BLaER1 treated with 17β-estradiol and CSF1 and Interleukin-3, amounts not matched to agents 10 nM and 100 nM (cell line): Measurements from ENCODE around the gene ZNF334.

Experiments used
- H3K27ac ChIP-seq, 11 experiments: shearing (Covaris generic); formaldehyde crosslinking; 2 replicates each; pipeline ENCODE4 v1.8.1; 2022
- H3K27me3 ChIP-seq, 11 experiments: shearing (Covaris generic); formaldehyde crosslinking; 2 replicates each; pipeline ENCODE4 v1.8.1; 2022
- H3K36me3 ChIP-seq, 11 experiments: shearing (Covaris generic); formaldehyde crosslinking; 2 replicates each; pipeline ENCODE4 v1.8.1; 2022
- H3K4me1 ChIP-seq, 10 experiments: shearing (Covaris generic); formaldehyde crosslinking; 2 replicates each; pipeline ENCODE4 v1.8.1; 2022
- H3K4me2 ChIP-seq, 11 experiments: shearing (Covaris generic); formaldehyde crosslinking; 2 replicates each; pipeline ENCODE4 v1.8.1; 2022
- H3K4me3 ChIP-seq, 10 experiments: shearing (Covaris generic); formaldehyde crosslinking; 2 replicates each; pipeline ENCODE4 v1.8.1; 2022
- H3K9ac ChIP-seq, 11 experiments: shearing (Covaris generic); formaldehyde crosslinking; 2 replicates each; pipeline ENCODE4 v1.8.1; 2022
- H3K9me3 ChIP-seq, 11 experiments: shearing (Covaris generic); formaldehyde crosslinking; replicated peaks in 1 of 11; 2 replicates each; pipeline ENCODE4 v1.8.1; 2022
- H4K20me1 ChIP-seq, 11 experiments: shearing (Covaris generic); formaldehyde crosslinking; 2 replicates each; pipeline ENCODE4 v1.8.1; 2022
- Cebpa-rat ChIP-seq, 11 experiments: shearing (Covaris generic); IDR thresholded peaks; 2 replicates each; pipeline ENCODE4 v1.8.1; 2022

ZNF334 gene

DNA sequence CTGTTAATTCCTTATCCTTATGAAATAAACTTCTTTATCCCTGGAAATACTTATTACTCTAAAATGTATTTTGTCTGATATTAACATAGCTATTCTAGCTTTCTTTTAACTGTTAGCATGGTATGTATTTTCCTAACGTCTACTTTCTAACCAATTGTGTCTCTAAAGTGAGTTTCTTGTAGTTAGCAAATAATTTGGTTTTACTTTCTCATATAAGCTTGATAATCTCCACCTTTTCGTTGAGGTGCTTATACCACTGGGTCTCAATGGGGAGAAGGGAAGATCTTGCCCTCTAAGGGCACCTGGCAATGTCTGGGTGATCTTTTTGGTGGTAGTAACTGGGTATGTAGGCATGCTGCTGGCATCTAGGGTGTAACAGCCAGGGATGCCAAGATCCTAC, 25.7 kb downstream of the ZNF334 start:
- no peaks in the 10 kb centered on the region; a peak in 1 of 22 replicates for H3K9me3 ChIP-seq
- H3K4me2 ChIP-seq: no peak overlapping the region
- H3K36me3 ChIP-seq: no peaks in the 10 kb centered on the region
- no peak overlapping the region for H3K27ac ChIP-seq
- no peak overlapping the region for H3K4me3 ChIP-seq
- no peak overlapping the region for H3K9ac ChIP-seq
- H3K4me1 ChIP-seq: no peaks in the 10 kb centered on the region
- H4K20me1 ChIP-seq: no peaks in the 10 kb centered on the region
- TF ChIP-seq Cebpa-rat (IDR thresholded peaks at IDR 0.05): no peak
- H3K27me3 ChIP-seq: no peaks in the 10 kb centered on the region

DNA sequence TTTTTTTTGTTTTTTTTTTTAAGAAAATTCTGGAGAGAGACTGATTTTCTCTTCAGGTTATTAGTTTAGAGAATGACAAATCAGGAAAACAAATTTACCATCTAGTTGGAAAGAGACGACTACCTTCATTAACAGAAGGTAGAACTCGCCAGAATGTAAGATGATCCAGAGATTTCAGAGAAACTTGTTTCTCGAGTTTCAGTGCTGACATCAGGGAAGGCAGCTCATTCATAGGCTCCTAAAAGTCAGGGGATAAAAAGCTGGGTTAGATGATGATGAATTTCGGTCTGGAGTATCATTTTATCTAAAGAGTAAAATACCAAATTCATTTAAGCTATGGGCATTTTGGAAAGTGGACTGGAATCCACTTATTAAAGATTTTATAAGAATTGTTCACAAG, 27.9 kb downstream of the ZNF334 start:
- Histone ChIP-seq H3K4me1 (no peaks in the 10 kb centered on the region), H3K27ac (no peak overlapping the region), H4K20me1 (no peaks in the 10 kb centered on the region), H3K9ac (no peak overlapping the region), H3K4me2 (no peak overlapping the region), H3K4me3 (no peak overlapping the region), H3K9me3 (no peaks in the 10 kb centered on the region), H3K27me3 (no peaks in the 10 kb centered on the region), H3K36me3 (no peaks in the 10 kb centered on the region)
- no peak for TF ChIP-seq Cebpa-rat (IDR thresholded peaks at IDR 0.05)

DNA sequence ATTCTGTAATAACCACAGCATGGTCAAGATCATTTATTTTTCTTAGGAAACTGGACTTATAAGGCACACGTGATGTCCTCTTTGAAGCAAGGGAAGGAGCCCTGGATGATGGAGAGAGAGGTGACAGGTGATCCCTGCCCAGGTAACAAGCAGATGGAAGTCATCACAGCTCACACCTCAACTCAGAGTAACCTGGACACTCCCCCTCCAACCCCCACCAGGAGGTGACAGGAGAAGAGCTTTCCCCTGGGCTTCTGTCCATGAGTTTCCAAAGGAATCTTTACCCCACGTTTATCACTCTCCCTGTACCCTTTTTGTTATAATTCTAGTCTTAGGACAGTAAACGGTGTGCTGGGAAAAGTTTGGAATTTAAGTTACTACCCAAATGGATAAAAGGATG, 28.4 kb downstream of the ZNF334 start:
- H3K4me2 ChIP-seq: no peak overlapping the region
- H3K36me3 ChIP-seq: no peaks in the 10 kb centered on the region
- H3K27ac ChIP-seq: no peak overlapping the region
- no peaks in the 10 kb centered on the region for H3K4me1 ChIP-seq
- H4K20me1 ChIP-seq: no peaks in the 10 kb centered on the region
- no peaks in the 10 kb centered on the region for H3K9me3 ChIP-seq
- no peak overlapping the region for H3K9ac ChIP-seq
- no peak overlapping the region for H3K4me3 ChIP-seq
- H3K27me3 ChIP-seq: no peaks in the 10 kb centered on the region
- no peak for TF ChIP-seq Cebpa-rat (IDR thresholded peaks at IDR 0.05)

DNA sequence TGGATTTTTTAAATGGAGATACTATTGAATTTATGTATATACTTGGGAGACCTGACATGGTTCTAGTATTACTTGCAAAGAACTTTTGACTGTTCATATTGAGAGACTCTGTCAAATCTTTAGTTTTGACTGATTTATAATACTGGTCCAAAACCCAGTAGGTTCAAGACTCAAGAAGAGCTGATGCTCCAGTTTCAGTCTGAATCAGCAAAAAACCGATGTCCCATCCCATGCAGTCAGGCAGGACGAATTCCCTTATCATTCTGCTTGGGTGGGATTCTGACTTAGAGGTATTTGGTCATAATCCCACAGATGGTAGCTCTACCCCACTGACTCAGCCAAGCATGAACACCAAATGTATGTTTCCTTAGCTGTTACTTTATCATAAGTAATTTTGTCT, 29.5 kb downstream of the ZNF334 start:
- Histone ChIP-seq H3K4me1 (no peaks in the 10 kb centered on the region), H3K36me3 (no peaks in the 10 kb centered on the region), H3K4me3 (no peak overlapping the region), H4K20me1 (no peaks in the 10 kb centered on the region), H3K27ac (no peak overlapping the region), H3K4me2 (no peak overlapping the region), H3K27me3 (no peaks in the 10 kb centered on the region), H3K9me3 (no peaks in the 10 kb centered on the region), H3K9ac (no peak overlapping the region)
- no peak for TF ChIP-seq Cebpa-rat (IDR thresholded peaks at IDR 0.05)

DNA sequence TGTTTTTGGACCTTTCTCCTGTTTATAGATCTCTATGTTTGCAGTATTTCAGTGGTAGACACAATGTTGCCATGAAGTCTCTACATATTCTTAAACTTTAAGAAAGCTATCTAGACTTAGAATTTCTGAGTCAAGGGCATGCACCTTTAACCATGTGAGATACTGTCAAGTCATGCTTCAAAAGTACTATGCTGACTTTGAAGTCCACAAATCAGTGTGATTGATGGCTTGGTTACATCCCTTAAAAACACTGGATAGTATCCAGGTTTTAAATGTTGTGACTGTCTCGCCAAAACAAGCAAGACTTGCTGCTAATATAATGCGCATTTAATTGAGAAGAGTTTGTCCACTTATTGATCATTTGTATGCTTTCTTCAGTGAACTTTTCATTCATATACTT, 30.5 kb downstream of the ZNF334 start:
- Histone ChIP-seq H3K4me2 (no peak overlapping the region), H3K9me3 (no peaks in the 10 kb centered on the region), H3K36me3 (no peaks in the 10 kb centered on the region), H3K27me3 (no peaks in the 10 kb centered on the region), H3K4me3 (no peak overlapping the region), H4K20me1 (no peaks in the 10 kb centered on the region), H3K4me1 (no peaks in the 10 kb centered on the region), H3K27ac (no peak overlapping the region), H3K9ac (no peak overlapping the region)
- TF ChIP-seq Cebpa-rat (IDR thresholded peaks at IDR 0.05): no peak

DNA sequence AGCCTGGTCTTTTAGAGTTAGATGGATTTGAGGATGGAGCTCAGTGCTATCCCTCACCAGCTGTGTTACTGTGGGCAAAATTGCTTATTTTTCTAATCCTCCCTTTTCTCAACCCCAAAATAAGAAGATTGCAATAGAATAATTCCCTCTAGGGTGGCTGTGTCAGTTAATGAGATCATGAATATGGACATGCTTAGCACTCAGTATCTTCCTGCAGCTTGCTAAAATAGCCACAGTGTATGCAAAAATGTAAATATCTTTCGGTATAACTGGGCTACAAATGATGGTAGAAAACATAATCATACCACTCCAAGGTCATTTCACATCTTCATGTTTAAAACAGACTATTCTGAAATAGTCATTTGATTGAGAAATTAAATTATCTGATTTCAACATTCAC, 35.7 kb downstream of the ZNF334 start:
- Histone ChIP-seq H3K27ac (no peak overlapping the region), H3K36me3 (no peaks in the 10 kb centered on the region), H3K4me3 (no peak overlapping the region), H3K4me1 (no peaks in the 10 kb centered on the region), H3K27me3 (no peaks in the 10 kb centered on the region; a peak in 1 of 22 replicates), H3K9me3 (no peaks in the 10 kb centered on the region), H3K4me2 (no peak overlapping the region), H4K20me1 (no peaks in the 10 kb centered on the region), H3K9ac (no peak overlapping the region)
- TF ChIP-seq Cebpa-rat (IDR thresholded peaks at IDR 0.05): no peak

DNA sequence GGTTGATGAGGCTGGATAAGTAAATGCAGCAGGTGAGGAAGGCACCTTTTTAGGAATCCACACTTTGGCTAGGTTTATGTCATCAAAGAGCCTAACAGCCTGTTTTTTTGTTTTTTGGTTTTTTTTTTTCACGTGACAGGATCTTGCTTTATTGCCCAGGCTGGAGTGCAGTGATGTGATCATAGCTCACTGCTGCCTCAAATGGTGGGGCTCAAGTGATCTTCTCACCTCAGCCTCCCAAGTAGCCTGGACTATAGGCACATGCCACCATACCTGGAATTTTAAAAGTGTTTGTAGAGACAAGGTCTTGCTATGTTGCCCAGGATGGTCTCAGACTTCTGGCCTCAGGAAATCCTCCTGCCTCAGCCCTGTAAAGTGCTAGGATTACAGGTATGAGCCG, 36.1 kb downstream of the ZNF334 start:
- H3K27ac ChIP-seq: no peak overlapping the region
- no peak overlapping the region for H3K9ac ChIP-seq
- H3K4me2 ChIP-seq: no peak overlapping the region
- no peaks in the 10 kb centered on the region for H4K20me1 ChIP-seq
- no peaks in the 10 kb centered on the region for H3K9me3 ChIP-seq
- H3K4me3 ChIP-seq: no peak overlapping the region
- no peaks in the 10 kb centered on the region for H3K4me1 ChIP-seq
- TF ChIP-seq Cebpa-rat (IDR thresholded peaks at IDR 0.05): no peak
- no peaks in the 10 kb centered on the region for H3K36me3 ChIP-seq
- H3K27me3 ChIP-seq: no peaks in the 10 kb centered on the region; a peak in 1 of 22 replicates

DNA sequence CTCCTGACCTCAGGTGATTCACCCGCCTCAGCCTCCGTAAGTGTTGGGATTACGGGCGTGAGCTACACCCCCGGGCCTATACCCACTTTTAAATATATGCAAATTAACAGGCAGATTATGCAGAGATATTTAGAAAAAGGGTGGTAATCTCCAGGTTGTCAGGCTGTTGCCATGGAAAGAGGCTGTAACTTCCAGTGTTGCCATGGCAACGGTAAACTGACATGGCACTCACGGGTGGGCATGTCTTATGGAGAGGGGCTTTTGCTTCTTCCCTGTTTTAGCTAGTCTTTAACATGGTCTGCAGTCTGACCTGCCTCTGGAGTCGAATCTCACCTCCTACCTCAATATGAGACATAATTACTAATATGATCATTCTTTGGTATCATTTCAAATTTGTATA, 44.9 kb downstream of the ZNF334 start:
- no peak overlapping the region for H3K4me2 ChIP-seq
- no peaks in the 10 kb centered on the region for H3K36me3 ChIP-seq
- no peaks in the 10 kb centered on the region for H4K20me1 ChIP-seq
- no peaks in the 10 kb centered on the region for H3K4me1 ChIP-seq
- no peak overlapping the region for H3K4me3 ChIP-seq
- H3K9me3 ChIP-seq: peaks cover 0 to 5% (median 0%) of the 10 kb centered on the region in 11 experiments; a peak in 1 of 22 replicates
- H3K27me3 ChIP-seq: no peaks in the 10 kb centered on the region; a peak in 1 of 22 replicates
- H3K9ac ChIP-seq: no peak overlapping the region
- H3K27ac ChIP-seq: no peak overlapping the region
- TF ChIP-seq Cebpa-rat (IDR thresholded peaks at IDR 0.05): no peak

DNA sequence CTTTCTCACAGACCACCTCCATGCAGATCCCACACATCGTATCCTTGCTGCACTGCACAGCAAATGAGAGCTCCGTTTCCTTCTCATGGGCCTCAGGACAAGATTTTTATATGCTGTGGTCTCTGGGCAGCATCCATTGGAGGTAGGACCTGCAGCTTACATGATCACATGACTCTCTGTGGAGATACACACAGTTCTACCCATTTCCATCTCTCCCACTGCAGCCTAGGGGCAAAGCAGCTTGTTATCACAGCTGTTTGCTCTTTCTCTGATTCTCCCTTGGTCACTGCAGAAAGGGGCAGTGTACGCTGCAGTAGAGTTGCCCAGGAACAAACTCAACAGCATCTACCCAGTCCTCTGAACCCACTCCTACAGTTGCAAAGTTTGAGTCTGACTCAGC, 48.9 kb downstream of the ZNF334 start:
- no peaks in the 10 kb centered on the region for H3K36me3 ChIP-seq
- H4K20me1 ChIP-seq: no peaks in the 10 kb centered on the region
- no peaks in the 10 kb centered on the region for H3K4me1 ChIP-seq
- no peak overlapping the region for H3K4me3 ChIP-seq
- TF ChIP-seq Cebpa-rat (IDR thresholded peaks at IDR 0.05): no peak
- H3K27ac ChIP-seq: no peak overlapping the region
- H3K4me2 ChIP-seq: no peak overlapping the region
- 0 out of 22 replicates have a peak, but pooled peaks cover 0 to 1% (median 0%) of the 10 kb centered on the region in 11 experiments for H3K9me3 ChIP-seq
- H3K27me3 ChIP-seq: no peaks in the 10 kb centered on the region
- H3K9ac ChIP-seq: no peak overlapping the region

DNA sequence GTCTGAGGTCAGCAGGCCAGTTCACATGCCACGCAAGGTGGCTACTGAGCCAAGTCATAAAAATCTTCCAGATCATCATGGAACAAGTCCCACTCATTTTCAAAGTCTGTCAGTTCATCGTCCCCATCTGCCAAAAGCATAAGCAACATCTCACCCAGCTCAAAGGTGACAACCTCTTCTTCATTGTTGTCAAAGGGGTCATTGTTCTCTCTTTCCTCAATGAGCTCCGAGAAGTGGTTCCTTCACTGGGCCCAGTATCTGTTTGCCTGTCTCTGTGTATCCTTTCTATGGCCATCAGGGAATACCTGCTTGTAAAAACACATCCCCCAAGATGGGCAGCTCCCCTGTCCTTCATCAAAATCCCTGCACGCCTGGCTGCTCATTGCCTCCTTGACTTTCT, 49.5 kb downstream of the ZNF334 start:
- Histone ChIP-seq H3K9me3 (peaks cover 0 to 7% (median 4%) of the 10 kb centered on the region in 11 experiments; a peak in 13 of 22 replicates), H3K4me3 (no peak overlapping the region), H3K9ac (no peak overlapping the region), H3K27me3 (no peaks in the 10 kb centered on the region), H3K4me1 (no peaks in the 10 kb centered on the region), H3K27ac (no peak overlapping the region), H3K36me3 (no peaks in the 10 kb centered on the region), H3K4me2 (no peak overlapping the region), H4K20me1 (no peaks in the 10 kb centered on the region)
- TF ChIP-seq Cebpa-rat (IDR thresholded peaks at IDR 0.05): no peak

DNA sequence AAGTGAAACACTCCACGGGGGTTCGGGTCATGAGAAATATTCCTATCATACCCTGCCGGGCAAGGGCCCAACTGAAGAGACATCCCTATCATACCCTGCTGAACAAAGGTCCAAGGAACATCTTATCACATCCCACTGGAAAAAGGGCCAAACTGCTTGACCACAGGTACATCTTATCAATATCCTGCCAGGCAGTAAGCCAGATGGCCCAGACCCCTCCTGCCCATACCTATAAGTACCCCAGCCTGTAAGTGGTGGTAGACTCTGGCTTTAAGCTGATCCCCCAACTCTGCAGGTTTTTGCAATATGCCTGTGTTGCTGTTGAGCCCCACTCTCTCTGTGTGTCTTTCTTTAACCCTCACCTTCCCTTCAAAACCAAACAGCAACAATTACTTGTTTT, 51.6 kb downstream of the ZNF334 start:
- H3K4me2 ChIP-seq: no peak overlapping the region
- H3K4me3 ChIP-seq: no peak overlapping the region
- peaks cover 15 to 28% (median 24%) of the 10 kb centered on the region in 11 experiments for H3K9me3 ChIP-seq
- no peaks in the 10 kb centered on the region for H3K4me1 ChIP-seq
- H3K27ac ChIP-seq: no peak overlapping the region
- TF ChIP-seq Cebpa-rat (IDR thresholded peaks at IDR 0.05): no peak
- no peak overlapping the region for H3K9ac ChIP-seq
- H4K20me1 ChIP-seq: no peaks in the 10 kb centered on the region
- H3K27me3 ChIP-seq: no peaks in the 10 kb centered on the region
- no peaks in the 10 kb centered on the region; a peak in 1 of 22 replicates for H3K36me3 ChIP-seq
